ENCODE measurements around the gene SMNDC1. TPM values are rescaled to one million over a fixed set of nuclear protein-coding genes. Genes with fewer than 3 reads are reported as not detected.

Gene SMNDC1
- total RNA-seq, 2 donors from 2014 or later, result 8.0 to 11.0 TPM

- peak; percentile 12 for DNase-seq (ENCODE audit: low spot score)
- intact Hi-C loops (cut with DNase I), result loop anchor here (10.0 kb wide), 1 partner anchor 385 kb away; no protein-coding TSS in a partner anchor
- Histone ChIP-seq H3K27ac (peak overlapping the region; percentile 71 to 75), H3K4me3 (peak overlapping the region in 1 of 2 donors; percentile 24), H3K27me3 (replicated peaks; ENCODE audit: insufficient read depth) (no peaks in the 10 kb centered on the region), H3K9me3 (no peaks in the 10 kb centered on the region), H3K4me1 (replicated peaks) (no peaks in the 10 kb centered on the region), H3K36me3 (no peaks in the 10 kb centered on the region)
- TF ChIP-seq CTCF (IDR thresholded peaks at IDR 0.05) (no peak), POLR2AphosphoS5 (IDR thresholded peaks at IDR 0.05) (peak; percentile 48)
- WGBS, result 13% methylated on average over 4 of the region's 4 CpGs
Measured at GRCh38 chr10:110269374-110270318, 35.1 kb downstream of the SMNDC1 start.

GRCh38 chr10:110268971-110269370 lies 35.7 kb downstream of the SMNDC1 start:
- no peak overlapping the region for H3K4me3 ChIP-seq
- no peak for DNase-seq (ENCODE audit: low spot score)
- TF ChIP-seq POLR2AphosphoS5 (IDR thresholded peaks at IDR 0.05) (no peak), CTCF (IDR thresholded peaks at IDR 0.05) (no peak), POLR2A (IDR thresholded peaks at IDR 0.05) (no peak)

GRCh38 chr10:110268442-110268841 lies 36.3 kb downstream of the SMNDC1 start:
- no peaks in the 10 kb centered on the region for H3K36me3 ChIP-seq
- H3K27ac ChIP-seq, result no peak overlapping the region
- H3K4me1 ChIP-seq (replicated peaks), result no peaks in the 10 kb centered on the region
- intact Hi-C loops (cut with DNase I), result no loop called here
- H3K27me3 ChIP-seq (replicated peaks; ENCODE audit: insufficient read depth), result no peaks in the 10 kb centered on the region
- H3K4me3 ChIP-seq, result no peak overlapping the region
- no peak for DNase-seq (ENCODE audit: low spot score)
- TF ChIP-seq POLR2A (IDR thresholded peaks at IDR 0.05), result no peak
- no peak for TF ChIP-seq CTCF (IDR thresholded peaks at IDR 0.05)
- TF ChIP-seq POLR2AphosphoS5 (IDR thresholded peaks at IDR 0.05), result no peak
- H3K9me3 ChIP-seq, result no peaks in the 10 kb centered on the region

More at GRCh38 chr10:110268971-110269370, 35.7 kb downstream of the SMNDC1 start:
- Histone ChIP-seq H3K27me3 (replicated peaks; ENCODE audit: insufficient read depth) (no peaks in the 10 kb centered on the region), H3K9me3 (no peaks in the 10 kb centered on the region), H3K4me1 (replicated peaks) (no peaks in the 10 kb centered on the region), H3K27ac (peak overlapping the region; percentile 71 to 75), H3K36me3 (no peaks in the 10 kb centered on the region)
- 70% methylated on average over 2 of the region's 2 CpGs for WGBS
- intact Hi-C loops (cut with DNase I), result no loop called here

- Histone ChIP-seq H3K4me1 (replicated peaks) (no peaks in the 10 kb centered on the region), H3K4me3 (no peak overlapping the region), H3K27me3 (replicated peaks; ENCODE audit: insufficient read depth) (no peaks in the 10 kb centered on the region), H3K27ac (no peak overlapping the region), H3K36me3 (no peaks in the 10 kb centered on the region), H3K9me3 (no peaks in the 10 kb centered on the region)
- no peak for DNase-seq (ENCODE audit: low spot score)
- 95% methylated on average over 1 of the region's 1 CpG for WGBS
- intact Hi-C loops (cut with DNase I), result no loop called here
- TF ChIP-seq POLR2A (IDR thresholded peaks at IDR 0.05) (no peak), CTCF (IDR thresholded peaks at IDR 0.05) (no peak), POLR2AphosphoS5 (IDR thresholded peaks at IDR 0.05) (no peak)
Measured at GRCh38 chr10:110267276-110267675, 37.4 kb downstream of the SMNDC1 start.
